GM19240 (cell line): ENCODE data around the gene YJU2.
"Not testable (repeated sequence)": the region's sequence is repeated elsewhere in the genome, so short reads cannot be mapped to it uniquely, and the experiment has no call there.

Experiments
- DNase-seq: peaks from one replicate; pipeline ENCODE4 v3.0.0; 2011; ENCODE audit warnings: low spot score; ENCODE audit not compliant: insufficient read length

The YJU2 gene

GRCh38 chr19:4267901-4268815 is 21.3 kb downstream of the YJU2 start:
- DNase-seq, result no peak

GRCh38 chr19:4268816-4269430 is 22.0 kb downstream of the YJU2 start:
- DNase-seq, result no peak

GRCh38 chr19:4272894-4273293 is 26.0 kb downstream of the YJU2 start:
- DNase-seq, result no peak

GRCh38 chr19:4274321-4274686 is 27.4 kb downstream of the YJU2 start:
- not testable (repeated sequence) for DNase-seq

GRCh38 chr19:4277191-4277696 is 30.4 kb downstream of the YJU2 start:
- no peak for DNase-seq

GRCh38 chr19:4278010-4278409 is 31.1 kb downstream of the YJU2 start:
- no peak for DNase-seq

- DNase-seq, result no peak
Measured at GRCh38 chr19:4278419-4279266, 31.8 kb downstream of the YJU2 start, which contains the start of gene SHD. Gene SHD (plus strand): TSS chr19:4279266. CDS start chr19:4280064, 798 bp downstream.

GRCh38 chr19:4279267-4279529 is 32.3 kb downstream of the YJU2 start:
- no peak for DNase-seq

- no peak for DNase-seq
Measured at GRCh38 chr19:4279530-4280422, 32.9 kb downstream of the YJU2 start.

- DNase-seq, result no peak
Measured at GRCh38 chr19:4284176-4284958, 37.5 kb downstream of the YJU2 start.

- no peak for DNase-seq
Measured at GRCh38 chr19:4284974-4285373, 38.1 kb downstream of the YJU2 start.

- DNase-seq, result not testable (repeated sequence)
Measured at GRCh38 chr19:4286141-4286540, 39.3 kb downstream of the YJU2 start.

- no peak for DNase-seq
Measured at GRCh38 chr19:4288091-4288777, 41.4 kb downstream of the YJU2 start.

- DNase-seq, result no peak
Measured at GRCh38 chr19:4291184-4291732, 44.4 kb downstream of the YJU2 start.

GRCh38 chr19:4292515-4292914 is 45.6 kb downstream of the YJU2 start:
- DNase-seq, result no peak

- no peak for DNase-seq
Measured at GRCh38 chr19:4294389-4294788, 47.5 kb downstream of the YJU2 start.

- DNase-seq, result no peak
Measured at GRCh38 chr19:4295972-4296771, 49.3 kb downstream of the YJU2 start.
